HG03066 (cell line): Measurements from ENCODE around the gene METTL27.
"Not testable (repeated sequence)": the region's sequence is repeated elsewhere in the genome, so short reads cannot be mapped to it uniquely, and the experiment has no call there.

Source experiments
- ATAC-seq: cut with Tn5 transposase; IDR thresholded peaks from one replicate; pipeline ENCODE4 v1.9.1; 2021; ENCODE audit warnings: low read depth; ENCODE audit not compliant: unreplicated experiment

The METTL27 gene

DNA sequence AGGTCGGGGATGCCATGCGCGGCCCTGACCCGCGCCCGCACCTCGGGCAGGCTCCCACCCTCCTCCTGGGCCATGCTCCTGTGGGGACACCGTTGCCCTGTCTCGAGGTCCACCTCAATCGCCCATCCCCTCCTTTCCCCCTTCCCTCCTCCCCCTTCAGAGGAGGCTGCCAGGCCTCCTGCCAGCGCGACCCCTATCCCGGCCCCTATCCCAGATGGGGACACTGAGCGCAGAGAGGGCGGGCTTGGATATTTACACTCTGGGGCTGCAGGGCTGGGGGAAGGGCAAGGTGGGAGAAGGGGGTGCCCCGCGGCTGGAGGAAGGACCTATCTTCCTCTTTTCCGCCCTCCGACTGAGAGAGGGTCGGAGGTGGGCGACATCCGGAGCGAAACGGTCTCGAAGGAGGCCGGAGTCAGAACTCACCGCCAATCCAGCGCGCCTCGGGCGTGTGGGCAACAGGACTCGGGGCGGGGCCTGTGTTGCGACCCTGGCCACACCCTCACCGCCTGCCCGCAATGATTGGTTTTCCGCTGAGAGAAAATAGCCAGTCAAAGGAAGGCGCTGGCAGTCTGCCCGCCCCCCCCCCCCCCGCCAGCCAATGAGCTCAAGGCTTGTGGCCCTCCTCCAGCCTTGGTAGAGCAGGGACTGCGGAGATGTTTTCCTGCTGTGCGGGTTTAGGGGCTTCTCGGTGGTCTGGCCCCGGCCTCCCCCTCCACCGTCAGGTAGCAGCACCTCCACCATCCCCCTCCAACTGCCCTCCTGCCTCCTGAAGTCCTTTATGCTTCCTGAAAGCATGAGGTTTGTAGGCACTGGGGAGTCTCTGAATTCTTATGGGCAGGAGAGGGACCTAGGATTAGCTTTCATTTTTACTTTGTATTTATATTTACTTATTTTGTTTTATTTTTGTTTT is at the start of gene METTL27:
Gene METTL27 (minus strand): TSS at position 450 of the 910 bp plus-strand sequence. CDS start 376 bp downstream, at position 74.
- peak; percentile 86 for ATAC-seq

- ATAC-seq: no peak
These were observed 49.0 kb upstream of the METTL27 start for GRCh38 chr7:73891178-73891885.

DNA sequence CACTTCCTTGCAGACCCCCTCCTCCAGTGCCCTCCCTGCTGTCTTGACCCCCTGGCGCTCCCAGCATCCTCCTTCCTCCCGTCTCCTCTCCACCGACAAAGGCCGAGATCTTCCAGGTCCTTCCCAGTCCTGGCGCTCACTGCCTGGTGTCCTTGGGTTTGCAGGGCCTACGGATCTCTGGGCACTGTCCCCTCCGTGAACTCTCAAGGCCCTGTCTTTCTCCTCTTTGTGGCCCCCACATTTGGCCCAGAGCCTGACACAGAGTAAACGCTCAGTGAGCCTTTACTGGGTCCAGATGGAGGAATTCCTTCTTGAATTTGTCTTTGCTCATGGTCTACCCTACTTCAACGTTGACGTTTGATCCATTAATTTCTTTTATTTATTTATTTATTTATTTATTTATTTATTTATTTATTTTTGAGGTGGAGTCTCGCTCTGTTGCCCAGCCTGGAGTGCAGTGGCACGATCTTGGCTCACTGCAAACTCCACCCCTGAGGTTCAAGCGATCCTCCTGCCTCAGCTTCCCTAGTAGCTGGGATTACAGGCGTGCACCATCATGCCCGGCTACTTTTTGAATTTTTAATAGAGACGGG is 48.3 kb upstream of the METTL27 start:
- no peak for ATAC-seq

GRCh38 chr7:73888959-73889358 is 46.6 kb upstream of the METTL27 start:
- no peak for ATAC-seq

DNA sequence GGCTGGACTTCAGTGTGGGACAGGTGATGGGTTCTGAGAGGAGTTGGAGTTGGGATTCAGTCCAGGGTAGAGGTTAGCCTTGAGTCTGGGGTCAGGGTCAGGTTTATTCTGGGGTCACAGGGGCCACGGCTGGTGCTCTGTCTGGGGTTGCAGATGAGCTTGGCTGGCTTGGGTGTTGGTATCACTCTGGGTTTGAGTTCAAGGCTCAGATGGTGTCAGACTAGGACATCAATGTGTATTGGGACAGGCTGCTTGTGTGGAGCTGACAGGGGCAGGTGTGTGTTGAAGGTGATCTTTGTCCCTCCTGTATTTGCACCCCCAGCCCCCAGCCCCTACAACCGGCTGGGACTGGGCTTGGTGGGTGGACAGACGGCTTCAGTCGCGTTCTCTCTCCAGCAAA is 45.4 kb upstream of the METTL27 start:
- ATAC-seq: no peak

DNA sequence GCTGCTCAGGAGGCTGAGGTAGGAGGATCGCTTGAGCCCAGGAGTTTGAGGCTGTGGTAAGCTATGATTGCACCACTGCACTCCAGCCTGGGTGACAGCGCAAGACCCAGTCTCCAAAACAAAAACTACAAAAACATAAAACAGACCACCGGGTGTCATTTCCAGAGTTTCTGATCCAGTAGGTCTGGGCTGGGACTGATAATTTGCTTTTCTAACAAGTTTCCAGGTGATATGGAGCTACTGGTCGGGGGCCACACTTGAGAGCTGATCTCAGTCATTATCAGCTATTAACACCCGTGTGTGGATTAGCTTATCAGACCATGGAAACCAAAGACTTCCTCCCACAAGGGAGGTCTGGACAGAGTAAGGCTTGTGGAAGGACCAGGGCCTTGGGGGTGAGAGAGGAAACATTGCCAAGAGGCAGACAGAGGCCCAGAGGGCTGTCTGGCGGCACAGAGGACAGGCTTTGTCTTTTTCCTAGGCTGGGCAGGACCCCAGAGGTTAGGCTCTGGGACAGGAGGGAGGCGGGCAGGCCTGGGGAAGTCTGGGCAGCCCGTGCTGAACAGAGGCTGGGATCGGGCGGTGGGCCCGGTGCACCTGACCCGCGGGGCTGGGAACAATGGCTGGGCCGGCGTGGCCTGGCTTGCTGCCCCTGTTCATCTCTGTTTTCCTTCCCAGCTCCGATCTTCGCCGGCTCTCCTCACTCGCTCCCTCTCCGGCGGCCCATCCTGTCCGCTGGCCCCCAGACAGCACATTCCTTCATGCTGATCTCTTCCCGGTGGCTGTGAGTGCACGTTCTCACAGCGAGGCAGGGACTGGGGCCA is 43.9 kb upstream of the METTL27 start:
- no peak for ATAC-seq

- ATAC-seq: no peak
These were observed 43.2 kb upstream of the METTL27 start for GRCh38 chr7:73885433-73885974.

DNA sequence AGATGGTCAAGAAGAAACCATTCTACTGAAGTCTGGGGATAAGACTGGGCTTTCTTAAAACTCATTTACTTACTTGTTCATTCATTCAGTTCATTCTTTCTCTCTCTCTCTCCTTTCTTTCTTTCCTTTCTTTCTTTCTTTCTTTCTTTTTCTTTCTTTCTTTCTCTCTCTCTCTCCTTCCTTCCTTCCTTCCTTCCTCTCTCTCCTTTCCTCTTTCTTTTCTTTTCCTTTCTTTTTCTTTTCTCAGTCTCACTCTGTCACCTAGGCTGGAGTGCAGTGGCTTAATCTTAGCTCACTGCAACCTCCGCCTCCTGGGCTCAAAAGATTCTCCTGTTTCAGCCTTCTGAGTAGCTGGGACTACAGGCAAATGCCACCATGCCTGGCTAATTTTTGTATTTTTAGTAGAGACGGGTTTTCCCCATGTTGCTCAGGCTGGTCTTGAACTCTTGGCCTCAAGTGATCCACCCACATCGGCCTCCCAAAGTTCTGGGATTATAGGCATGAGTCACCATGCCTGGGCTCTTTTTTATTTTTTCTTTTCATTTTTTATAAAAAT is 42.6 kb upstream of the METTL27 start:
- not testable (repeated sequence) for ATAC-seq

- no peak for ATAC-seq
These were observed 39.7 kb upstream of the METTL27 start for GRCh38 chr7:73882047-73882402.

DNA sequence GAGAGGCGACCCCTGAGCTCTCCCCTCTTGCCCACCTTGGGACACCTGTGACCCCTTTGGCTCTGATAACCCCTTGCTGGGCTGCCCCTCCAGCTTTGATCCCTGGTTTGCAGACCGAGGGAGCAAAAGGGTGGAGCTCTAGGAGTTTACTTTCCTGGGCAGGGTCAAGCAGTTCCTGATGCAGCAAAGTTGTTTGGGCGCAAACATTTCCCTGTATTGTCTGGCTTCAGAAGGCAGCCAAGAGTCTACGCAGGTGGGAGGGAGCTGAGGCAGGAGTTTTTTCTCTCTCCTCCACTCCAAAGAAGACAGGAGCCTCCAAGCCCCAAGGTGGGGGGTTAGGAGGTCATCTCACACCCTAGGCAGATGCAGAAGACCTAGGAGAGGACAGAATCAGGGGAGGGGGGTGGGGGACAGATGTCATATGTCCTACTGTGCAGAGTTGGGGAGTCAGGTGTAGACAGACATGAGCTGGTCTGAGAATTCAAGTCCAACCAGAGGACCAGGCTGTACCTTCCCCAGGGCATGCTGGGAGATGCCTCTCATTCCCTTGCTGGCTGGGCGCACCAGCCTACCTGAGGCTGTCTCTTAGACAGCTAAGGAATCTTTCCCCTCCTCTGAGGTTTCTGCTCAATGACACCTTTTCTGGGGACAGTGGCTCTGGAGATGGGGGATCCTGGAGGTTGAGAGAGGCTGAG is 39.2 kb upstream of the METTL27 start:
- no peak for ATAC-seq

GRCh38 chr7:73880755-73881328 is 38.5 kb upstream of the METTL27 start:
- no peak for ATAC-seq

GRCh38 chr7:73879977-73880681 is 37.8 kb upstream of the METTL27 start:
- ATAC-seq: no peak

- no peak for ATAC-seq
These were observed 34.7 kb upstream of the METTL27 start for GRCh38 chr7:73876973-73877372.

- no peak for ATAC-seq
These were observed 34.0 kb upstream of the METTL27 start for GRCh38 chr7:73876361-73876760.

DNA sequence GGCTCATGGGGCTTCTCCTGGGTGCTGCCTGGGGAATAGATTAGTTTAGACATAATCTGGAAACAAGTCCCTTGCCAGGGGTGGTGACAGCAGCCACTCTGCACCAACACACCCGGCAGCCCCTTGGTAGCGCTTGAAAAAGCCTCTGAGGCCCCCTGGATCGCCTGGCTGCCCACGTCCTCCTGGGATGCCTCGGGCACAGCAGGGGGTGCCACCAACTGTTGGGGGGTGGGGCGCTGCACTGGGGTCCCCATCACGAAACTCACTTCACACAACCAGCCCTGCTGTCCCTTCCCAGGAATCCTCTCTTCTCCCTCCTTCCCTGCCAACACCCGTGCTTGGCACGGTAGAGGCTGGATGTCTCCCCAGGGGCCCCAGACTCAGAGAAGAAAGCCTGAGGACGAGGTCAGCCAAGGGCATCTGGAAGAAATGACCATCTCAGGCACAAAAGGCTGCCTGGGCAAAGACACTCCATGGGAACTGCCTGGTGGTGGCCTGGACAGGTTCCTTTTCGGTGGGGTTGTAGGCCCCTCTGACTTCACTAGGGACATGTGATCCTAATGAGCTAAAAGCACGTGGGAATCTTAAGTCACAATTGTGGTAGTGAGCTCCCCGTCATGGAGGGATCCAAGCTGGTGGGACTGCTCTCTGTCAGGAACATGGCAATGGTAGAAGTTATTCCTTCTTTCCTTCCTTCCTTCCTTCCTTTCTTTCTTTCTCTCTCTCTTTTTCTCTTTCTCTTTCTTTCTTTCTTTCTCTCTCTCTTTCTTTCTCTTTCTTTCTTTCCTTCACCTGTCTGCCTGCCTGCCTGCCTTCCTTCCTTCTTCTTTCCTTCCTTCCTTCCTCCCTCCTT is 30.0 kb upstream of the METTL27 start:
- ATAC-seq: no peak

DNA sequence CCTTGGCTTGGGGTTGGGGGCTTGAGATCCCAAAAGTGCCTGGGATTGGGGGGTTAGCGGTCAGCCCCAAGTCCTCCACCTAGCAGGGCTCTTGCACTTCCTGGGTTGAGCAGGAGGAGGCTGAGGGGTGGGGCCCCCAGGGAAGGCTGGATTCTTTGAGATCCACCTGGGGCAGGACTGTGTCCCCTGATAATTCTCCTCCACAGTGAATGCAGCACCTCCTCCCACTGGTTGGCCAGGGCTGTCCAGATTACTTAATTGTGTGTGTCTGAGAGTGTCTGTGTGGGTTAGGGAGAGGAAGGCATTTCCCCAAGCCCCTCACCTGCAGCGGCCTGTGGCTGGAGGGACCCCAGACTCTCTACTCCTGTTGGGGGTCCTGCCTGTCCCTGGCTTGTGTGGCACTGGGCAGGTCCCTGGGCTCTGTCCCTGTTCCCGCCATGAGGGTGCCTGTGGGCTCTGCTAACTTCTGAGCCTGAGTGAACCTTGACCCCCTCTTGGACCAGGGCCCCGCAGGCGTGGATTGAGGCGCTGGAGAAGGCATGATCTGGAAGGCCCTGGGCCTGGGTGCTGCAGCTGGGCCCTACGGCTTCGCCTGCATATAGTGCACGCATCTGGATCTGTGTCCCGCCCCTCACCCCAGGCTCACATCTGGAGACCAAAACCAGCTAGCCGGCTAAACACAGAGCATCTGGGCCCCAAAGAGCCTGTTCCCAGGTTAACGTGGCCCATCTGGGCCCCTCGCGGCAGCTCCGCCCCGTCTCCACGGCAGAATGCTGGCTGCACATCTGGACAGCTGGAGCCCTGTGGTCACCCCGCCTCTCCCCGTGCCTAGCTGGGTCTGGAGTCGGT is 29.1 kb upstream of the METTL27 start:
- no peak for ATAC-seq

- ATAC-seq: no peak
These were observed 27.8 kb upstream of the METTL27 start for GRCh38 chr7:73870041-73870492.
